Right forelimb (tissue), 1 donor: Measurements from ENCODE around the gene DHFR.
A peak's percentile ranks its signal among the peaks of the same experiment; 100 is the strongest.
"Not testable (repeated sequence)": the region's sequence is repeated elsewhere in the genome, so short reads cannot be mapped to it uniquely, and the experiment has no call there.

ENCODE experiments used
- DNase-seq: peaks from one replicate; pipeline ENCODE4 v3.0.0-alpha.2; 2018

The DHFR gene

DNA sequence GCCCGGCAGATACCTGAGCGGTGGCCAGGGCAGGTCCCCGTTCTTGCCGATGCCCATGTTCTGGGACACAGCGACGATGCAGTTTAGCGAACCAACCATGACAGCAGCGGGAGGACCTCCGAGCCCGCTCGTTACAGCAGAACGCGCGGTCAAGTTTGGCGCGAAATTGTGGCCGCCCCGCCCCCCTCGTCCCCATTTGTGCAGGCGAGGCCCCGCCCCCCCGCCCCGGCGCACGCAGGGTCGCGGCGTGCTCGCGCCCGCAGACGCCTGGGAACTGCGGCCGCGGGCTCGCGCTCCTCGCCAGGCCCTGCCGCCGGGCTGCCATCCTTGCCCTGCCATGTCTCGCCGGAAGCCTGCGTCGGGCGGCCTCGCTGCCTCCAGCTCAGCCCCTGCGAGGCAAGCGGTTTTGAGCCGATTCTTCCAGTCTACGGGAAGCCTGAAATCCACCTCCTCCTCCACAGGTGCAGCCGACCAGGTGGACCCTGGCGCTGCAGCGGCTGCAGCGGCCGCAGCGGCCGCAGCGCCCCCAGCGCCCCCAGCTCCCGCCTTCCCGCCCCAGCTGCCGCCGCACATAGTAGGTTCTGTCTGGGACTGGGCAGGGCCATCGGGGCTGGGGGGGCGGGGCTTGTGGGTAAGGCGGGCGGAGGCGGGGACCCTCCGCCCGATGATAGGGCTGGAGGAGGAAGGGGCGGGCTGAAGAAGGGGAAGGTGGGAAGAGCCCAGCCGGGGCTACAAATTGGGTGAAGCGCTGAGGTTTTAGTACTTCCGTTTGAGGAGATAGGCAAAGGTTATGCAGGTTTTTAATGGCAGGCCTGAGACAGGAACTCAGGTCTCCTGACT lies at the start of gene DHFR, which contains the start of gene MSH3:
Gene DHFR, minus strand, starts transcription at position 593 of the 840 bp plus-strand sequence. Its CDS starts 494 bp downstream, at position 99.
Gene MSH3, plus strand, starts transcription at position 262 of the 840 bp plus-strand sequence. Its CDS starts 76 bp downstream, at position 338.
- peak; percentile 92 for DNase-seq

DNA sequence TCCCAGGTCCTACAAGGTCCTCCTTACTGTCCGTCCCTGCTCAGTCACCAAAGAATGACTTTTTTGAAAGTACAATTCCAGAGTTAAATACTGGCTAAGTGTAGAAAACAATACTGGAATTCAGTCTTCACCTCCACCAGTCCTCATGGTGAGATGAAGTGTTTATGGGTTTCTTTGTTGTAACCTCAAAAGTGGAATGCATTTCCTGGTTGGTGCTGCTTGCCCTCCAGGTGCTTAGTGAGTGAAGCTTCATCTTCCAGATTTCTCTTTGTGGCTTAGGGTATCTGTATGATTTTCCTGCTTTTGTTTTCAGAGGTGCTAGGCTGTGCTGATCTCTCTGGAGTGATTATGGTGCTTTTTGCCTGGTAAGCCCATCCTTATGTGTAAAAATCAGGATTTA lies 49.4 kb upstream of the DHFR start:
- DNase-seq, result no peak

DNA sequence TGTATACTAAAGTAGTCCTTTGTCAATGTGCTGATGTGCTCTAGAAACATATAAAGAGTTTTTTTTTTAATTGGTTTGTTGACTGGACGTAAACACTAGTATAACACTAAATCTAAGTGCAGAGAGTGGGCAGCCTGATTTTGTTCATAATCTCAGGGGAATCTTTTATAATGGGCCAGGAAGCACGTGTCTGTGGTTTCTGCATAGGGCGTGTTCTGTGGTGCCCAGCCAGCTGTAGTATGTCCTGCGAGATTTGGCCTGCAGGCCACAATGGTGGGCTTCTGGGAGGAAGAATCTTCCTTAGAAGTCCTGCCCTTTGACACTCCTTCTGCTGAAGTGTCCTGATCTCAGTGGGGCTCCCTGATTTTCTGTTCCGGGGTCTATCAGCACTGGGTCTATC lies 49.0 kb upstream of the DHFR start:
- no peak for DNase-seq

DNA sequence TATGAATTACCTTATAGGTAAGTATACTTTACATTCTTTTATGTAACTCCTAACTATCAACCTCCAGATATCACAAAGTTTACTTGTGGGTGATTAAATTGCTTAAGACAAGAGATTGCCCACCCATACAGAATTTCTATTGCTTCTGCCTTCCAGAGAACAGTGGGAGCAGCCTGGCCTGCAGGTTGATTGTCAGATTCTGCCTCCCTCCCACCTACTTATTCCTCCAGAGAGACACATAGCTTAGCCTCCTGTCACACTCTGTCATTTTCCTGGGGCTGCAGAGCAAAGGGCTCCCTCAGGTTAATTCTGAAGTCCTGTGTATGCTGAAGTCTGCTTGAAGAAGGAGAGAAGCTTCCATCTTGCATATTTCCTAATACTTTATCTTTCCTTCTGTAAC lies 48.5 kb upstream of the DHFR start:
- no peak for DNase-seq

DNA sequence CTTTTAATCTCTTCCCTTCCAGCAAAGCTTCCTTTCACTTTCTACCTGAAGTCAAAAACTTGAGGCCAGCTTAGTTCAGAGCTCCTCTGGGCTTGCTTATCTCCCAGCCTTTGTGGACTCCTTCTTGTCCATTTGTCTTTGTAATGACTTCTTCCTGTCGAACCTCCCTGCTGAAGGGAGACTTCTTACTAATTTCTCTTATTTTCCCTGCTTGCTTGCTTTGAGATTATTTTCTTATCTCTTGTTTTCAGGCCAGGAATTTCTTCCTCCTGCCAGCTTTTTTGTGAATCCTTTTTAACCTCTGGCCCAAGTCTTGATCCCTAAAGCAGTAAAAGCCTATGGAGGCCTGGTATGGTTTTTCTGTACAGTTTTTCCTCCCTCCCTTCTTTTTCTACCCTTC lies 46.8 kb upstream of the DHFR start:
- DNase-seq, result no peak

DNA sequence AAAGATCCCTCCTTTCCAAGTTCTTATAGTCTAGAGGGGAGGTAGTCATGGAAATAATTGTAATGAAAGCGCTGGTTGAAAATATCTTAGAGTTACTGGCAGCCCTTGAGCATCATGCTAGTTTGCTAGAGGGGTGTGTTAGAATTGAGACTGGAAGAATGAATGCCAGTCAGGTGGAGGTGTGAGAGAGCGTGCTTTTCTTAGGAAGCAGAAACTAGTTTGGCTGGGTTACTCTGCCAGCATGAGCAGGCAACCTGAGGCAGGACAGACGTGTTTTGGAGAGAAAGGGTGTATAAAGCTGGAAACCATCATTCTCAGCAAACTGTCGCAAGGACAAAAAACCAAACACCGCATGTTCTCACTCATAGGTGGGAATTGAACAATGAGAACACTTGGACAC lies 43.6 kb upstream of the DHFR start:
- no peak for DNase-seq

DNA sequence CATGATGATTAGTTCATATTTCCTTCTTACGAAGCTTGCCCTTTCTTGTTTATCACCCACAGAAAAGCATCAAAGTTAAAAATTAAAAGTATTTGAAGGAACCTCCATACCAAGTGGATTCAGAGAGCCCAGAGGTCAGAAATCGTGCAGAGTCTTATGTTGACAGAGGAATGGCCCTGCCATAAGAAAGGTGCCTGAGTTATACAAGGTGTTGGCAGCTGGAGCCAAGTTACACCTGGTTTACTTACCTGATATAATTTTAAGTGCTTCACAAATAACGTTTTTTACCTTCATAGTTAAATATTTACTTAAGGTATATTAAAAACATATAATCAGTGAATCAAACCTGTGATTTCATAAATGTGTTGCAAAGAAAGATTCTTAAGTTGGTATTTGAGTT lies 42.3 kb upstream of the DHFR start:
- no peak for DNase-seq

DNA sequence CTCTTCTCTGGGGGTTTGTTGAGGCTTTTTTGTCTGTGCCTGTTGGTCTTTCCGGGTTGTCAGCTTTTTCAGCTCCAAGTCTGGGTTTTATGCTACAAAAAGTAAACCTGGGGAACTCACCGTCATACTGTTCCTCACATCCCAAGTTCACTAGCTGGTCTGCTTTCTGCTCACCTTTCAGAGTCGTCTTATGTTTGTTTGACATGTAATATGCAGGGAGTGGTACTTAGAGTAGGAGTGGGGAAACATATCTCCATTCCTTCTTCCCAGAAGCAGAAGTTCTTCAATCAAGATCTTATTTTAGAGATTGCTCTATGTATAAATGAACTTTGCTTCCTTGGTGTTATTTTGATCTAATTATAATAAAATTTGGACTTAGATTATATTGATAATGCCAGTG lies 41.7 kb upstream of the DHFR start:
- no peak for DNase-seq

DNA sequence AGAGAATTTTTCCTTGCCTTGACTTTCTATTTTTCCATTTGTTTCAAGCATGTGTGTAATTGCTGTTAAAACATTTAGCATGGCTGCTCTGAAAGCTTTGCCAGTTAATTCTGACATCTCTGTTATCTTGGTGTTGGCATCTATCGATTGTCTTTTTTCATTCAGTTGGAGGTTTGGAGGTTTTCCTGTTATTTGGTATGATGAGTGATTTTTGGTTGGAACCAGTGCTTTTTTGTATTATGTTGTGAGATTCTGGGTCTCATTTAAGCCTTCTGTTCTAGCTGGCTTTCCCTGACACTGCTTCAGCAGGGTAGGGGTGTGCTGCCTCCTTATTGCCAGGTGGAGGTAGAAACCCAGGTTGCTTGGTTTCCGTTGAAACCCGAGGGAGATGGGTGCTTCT lies 40.9 kb upstream of the DHFR start:
- DNase-seq, result no peak

DNA sequence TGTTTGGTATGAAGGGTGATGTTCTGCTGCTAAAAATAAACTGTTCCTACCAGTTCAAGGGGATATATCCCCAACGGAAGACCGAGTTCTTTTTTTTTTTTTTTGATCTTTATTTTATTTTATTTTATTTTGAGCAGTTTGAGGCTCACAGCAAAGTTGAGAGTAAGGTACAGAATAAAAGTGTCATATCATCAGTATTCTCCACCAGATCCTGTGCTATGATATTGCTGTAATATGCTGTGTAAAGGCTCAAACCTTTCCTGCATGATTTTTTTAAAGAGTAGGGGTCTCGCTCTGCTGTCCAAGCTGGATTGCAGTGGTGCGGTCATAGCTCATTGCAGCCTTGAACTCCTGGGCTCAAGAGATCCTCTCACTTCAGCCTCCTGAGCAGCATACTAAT lies 34.8 kb upstream of the DHFR start:
- DNase-seq, result no peak

DNA sequence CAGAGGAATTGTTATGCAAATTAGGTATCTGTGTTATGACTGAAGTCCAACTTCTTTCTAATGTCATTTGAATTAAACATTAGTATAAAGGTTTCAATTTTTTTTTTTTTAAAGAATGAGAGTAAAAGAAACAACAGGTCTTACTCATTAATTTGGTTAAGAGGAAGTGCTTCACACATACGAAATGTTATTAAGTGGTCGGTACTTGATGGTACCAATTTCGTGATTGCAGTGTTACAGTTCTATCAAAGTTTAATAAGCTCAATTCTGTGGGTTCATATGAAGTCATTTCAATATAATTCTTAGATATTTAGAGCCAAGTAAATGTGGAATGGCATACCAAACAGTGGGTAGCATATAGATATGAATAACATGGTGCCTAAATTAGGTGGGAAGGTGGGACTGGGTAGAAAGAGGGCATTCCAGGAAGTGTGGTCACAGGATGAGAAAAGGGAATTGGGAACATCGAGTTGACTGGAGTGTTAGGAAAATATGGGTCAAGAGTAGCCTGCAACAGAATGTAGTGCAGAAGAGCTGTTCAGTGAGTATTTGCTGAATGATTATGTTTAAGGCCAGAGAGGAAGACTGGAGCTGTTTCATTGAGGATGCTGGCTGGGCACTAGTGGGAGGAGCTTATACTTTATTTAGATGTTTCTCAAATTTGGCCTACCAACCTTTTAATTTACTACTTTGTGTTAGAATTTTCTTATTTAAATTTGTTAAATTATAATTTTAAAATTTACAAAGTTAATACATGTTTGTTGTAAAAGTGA lies 34.1 kb upstream of the DHFR start:
- DNase-seq, result no peak

DNA sequence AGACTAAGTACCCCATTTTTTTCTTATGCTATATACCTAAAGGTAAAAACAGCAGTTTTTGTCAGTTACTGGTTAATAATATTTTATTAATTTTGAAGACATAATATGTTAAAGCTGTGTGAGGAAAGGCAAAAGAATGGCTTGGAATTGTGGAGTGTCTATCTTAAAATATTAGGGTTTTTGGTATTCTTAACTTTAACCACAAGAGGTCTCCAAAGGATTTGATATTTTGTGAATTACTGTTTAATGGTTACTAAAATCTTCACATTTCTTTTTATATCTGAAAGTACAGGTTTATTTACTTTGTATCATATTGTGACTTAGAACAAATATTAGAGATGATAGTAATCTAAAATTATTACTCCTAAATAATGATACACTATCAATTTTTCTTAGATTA lies 32.0 kb upstream of the DHFR start:
- no peak for DNase-seq

DNA sequence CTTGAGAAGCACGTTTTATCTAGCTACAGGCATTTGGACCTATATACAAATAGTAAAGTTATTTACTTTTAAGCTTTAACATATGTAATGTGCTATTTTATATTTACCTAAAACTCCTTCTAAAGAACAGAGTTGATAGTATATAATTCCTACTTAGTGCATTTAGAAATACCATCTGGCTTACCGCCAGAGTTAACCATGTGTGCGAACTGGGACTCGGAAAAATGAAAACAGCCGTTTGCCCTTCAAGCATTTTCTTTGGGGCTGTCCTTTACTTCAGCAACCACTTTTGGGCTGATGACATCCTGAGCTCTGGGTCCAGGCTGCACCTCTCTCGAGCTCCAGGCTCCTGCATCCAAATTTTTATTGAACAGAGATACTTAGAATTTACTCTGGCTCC lies 21.9 kb upstream of the DHFR start:
- DNase-seq, result no peak

DNA sequence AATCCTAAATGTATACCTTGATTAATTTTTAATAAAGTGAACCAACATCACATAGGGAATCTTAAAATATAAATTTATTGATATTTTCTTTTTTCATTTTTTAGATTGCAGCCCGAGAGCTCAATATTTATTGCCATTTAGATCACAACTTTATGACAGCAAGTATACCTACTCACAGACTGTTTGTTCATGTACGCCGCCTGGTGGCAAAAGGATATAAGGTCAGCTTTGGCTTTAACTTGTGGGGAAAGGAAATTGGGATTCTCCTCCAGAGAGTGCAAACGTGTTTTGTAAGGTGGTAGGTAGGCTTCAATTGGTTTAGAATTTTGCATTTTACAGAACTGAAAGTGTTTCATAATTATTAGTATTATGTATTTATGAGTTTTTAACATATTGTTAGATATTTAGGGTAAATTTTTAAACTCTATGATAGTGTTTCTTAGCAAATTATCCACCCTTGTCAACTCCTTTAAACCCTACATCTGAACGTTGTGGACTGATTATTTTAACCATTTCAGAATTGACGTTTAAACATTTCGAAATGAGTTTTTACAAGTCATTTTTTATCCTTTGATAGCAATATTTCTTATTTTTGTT lies 17.5 kb upstream of the DHFR start:
- DNase-seq, result peak; percentile 57

DNA sequence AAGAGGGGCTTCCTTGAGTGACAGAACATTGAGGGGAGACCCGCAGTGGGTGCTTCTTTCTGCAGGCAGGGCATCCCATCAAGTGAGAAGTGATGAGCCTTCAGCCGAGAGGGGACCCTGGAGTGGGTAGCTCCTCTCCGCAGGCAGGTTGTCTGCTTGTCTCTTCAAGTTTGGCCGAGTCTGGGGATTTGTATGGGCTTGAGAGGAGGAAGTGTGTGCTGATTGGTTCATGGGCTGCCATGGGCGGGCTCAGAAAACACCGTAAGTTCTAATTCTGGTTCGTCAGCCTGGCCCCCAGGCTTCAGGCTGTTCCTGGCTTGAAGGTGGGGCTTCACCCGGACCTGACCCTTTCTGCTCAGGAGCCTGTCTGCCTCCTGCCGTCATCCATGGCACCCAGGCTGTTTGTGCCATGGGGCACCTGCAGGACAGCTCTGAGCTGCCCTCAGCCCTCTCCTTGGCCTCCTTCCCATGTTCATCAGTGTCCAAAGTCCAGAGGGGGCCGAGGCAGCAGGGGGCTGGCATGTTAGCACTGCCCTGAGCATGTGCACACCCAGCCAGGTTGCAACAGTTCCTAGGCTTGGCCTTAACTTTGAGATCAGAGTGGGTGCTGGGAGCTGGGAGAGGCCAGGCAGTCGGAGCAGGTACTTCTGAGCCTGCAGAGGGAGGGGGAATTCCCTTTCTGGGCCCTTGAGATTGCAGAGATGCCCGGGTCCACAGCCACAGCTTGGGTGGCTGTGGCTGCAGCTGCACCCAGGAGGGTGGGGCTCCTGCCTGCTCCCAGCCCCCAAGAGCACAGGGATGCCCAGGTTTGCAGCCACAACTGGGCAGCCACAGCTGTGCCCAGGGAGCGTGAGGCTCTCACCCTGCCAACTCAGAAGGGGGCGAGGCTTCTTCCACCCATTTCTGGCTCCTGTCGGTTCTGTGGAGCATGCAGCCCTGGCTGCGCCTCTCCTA lies 13.5 kb upstream of the DHFR start:
- no peak for DNase-seq

DNA sequence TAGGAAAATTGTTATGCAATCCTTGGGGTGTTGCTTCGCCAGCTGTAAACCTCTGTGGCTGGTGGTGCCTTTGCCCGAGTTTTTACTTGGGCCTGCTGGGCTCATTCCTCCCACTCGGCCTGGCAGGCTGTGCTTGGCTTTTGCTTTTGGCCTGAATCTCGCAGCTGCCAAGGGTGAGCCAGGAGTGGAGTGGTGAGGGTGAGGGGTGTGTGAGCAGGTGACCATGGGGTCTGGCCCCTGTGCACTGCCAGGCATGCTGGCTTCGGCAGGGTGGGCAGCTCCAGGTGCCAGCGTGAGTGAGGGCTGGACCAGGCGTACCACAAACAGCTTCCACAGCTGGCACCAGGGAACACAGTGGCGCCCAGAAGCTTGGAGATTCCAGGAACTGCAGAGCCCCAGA lies 12.6 kb upstream of the DHFR start:
- no peak for DNase-seq

DNA sequence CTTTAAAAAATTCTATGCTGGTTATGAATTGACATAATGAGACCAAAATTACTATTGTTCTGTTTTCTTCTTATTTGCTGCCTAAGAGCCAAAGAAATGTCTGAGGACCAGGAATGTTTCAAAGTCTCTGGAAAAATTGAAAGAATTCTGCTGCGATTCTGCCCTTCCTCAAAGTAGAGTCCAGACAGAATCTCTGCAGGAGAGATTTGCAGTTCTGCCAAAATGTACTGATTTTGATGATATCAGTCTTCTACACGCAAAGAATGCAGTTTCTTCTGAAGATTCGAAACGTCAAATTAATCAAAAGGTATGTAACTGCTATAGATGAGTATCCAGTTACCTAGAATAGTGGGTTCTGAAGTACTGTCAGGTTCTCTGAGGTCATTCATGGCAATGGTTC lies 10.3 kb upstream of the DHFR start:
- no peak for DNase-seq

DNA sequence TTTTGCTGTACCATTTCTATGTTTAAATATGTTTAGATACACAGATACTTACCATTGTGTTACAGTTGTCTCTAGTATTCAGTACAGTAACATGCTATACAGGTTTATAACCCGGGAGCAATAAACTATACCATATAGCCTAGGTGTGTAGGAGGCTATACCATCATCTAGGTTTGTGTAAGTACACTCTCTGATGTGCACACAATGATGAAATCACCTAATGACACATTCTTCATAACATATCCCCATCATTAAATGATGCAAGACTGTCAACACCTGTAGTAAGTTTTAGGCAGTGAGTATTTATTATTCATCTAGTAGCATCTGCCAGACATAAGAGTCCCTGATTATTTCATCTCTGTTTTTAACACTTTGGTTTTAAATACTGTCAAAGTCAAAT lies 7.3 kb upstream of the DHFR start:
- no peak for DNase-seq

DNA sequence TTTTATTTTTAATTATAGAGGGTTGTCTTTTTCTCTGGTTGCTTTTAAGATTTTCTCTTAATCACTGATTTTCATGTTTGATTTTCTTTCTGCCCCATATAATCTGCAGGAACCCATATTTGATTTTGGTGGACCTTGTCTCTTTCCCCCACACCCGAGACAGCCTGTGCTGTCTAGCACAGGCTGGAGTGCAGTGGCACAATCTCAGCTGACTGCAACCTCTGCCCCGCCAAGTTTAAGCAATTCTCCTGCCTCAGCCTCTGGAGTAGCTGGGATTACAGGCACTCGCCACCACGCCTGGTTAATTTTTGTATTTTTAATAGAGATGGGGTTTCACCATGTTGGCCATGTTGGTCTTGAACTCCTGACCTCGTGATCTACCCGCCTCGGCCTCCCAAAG lies 5.9 kb upstream of the DHFR start:
- not testable (repeated sequence) for DNase-seq

DNA sequence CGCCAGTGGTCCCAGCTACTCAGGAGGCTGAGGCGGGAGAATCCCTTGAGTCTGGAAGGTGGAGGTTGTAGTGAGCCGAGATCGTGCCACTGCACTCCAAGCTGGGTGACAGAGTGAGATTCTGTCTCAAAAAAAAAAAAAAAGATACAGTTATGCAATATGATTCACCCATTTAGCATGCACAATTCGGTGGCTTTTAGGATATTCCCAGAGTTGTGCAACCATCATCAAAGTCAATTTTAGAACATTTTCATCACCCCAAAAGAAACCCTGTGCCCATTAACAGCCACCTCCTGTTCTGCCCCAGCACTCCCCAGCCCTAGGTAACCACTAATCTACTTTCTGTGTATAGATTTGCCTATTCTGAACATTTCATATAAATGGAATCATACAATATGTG lies 4.3 kb upstream of the DHFR start:
- no peak for DNase-seq

DNA sequence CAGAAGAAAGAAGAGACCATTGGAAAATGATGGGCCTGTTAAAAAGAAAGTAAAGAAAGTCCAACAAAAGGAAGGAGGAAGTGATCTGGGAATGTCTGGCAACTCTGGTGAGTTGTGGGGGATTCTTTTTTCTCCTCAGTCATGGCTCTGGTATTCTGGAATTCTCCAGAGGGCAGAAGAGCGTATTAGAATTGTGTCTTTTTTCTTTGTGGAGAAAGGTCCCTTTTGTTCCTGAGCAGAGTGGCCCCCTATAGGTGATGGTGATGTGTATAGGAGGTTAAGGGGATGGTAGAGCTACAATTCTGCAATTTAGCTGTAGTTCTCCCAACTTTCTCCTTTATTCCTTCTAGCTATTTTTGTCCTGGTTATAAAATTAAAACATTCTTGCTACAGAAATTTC lies 1.6 kb upstream of the DHFR start:
- no peak for DNase-seq

DNA sequence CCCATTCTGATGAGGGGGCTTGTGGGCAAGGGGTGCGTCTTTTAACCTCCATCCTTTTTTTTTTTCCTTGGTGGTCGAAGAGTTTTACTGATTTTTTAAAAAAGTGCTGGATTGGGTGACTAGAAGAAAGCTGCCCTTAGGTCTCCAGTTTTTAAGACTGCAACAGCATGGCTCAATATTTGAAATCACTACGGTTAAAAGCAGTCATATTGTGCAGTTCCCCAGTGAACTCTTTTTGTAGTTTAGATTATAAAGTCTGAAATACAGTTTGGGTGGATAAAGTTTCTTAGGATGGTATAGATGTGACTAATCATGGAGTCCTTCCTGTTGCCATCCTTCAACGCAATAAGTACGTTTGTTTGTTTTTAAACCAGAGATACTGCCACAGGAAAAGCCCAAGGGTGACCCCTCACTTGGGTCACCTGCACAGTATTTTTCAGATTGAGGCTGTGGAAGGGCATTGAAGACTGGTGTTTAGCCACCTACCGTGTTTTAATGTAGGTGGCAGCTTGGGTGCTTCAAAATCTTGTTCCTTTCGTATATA lies 520 bp upstream of the DHFR start:
- DNase-seq, result no peak

DNA sequence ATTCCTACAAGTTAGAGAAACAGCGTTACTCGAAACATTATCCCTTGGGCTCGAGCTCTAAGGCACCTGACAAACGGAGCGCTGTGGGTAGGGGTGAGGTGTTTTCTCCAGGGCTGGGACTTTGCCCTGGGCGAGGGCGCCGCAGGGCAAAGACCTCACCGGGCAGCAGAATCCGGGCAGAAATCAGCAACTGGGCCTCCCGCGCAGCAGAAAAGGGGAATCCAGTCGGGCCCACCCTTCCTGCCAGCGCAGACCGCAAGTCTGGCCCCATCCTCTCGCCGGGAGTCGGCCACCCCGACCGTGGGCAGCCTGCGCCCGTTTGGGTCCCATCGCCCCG lies 761 bp downstream of the DHFR start:
- peak; percentile 49 for DNase-seq
